H1 (cell line): ENCODE measurements around the gene SMIM17. TPM values are rescaled to one million over a fixed set of nuclear protein-coding genes. Genes with fewer than 3 reads are reported as not detected.

Experiments used
- JUND ChIP-seq: IDR thresholded peaks from 2 replicates; pipeline ENCODE4 v1.6.1; 2011; ENCODE audit warnings: mild to moderate bottlenecking, improper control_type of control experiment, low read length
- RNF2 ChIP-seq: fragments of 200-900, 300-1000 bp; sonication (generic); IDR thresholded peaks from 2 replicates; pipeline ENCODE4 v1.7.1; 2016; ENCODE audit warnings: borderline replicate concordance, low read depth, mild to moderate bottlenecking, antibody characterized with exemption, low read length; ENCODE audit not compliant: poor library complexity, severe bottlenecking; ENCODE audit errors: missing control alignments
- SP4 ChIP-seq: IDR thresholded peaks from 2 replicates; pipeline ENCODE4 v1.6.1; 2012; ENCODE audit warnings: low read length, inconsistent platforms
- TAF1 ChIP-seq: IDR thresholded peaks from 2 replicates; pipeline ENCODE4 v1.6.1; 2011; ENCODE audit warnings: mild to moderate bottlenecking, low read depth, low read length
- polyA plus RNA-seq, 7 experiments: library from polyadenylated mRNA; depleted of rRNA in 3 of 7; stranded (reverse) in 5 of 7; unstranded in 2 of 7; fragments of >200 nt in 5 of 7; fragments of 200-250 nt in 2 of 7; gene quantifications; 1 replicate in 5 of 7; 2 replicates in 1 of 7; 4 replicates in 1 of 7; pipeline versions ENCODE4 v1.2.1 to v1.2.3, GENCODE V29; 2011 to 2013; ENCODE audit warnings: missing spikeins in 2 of 7, mixed read lengths in 2 of 7
- total RNA-seq: library from RNA; stranded (reverse); fragmentation: NEBNext Ultra II Directional; extraction: Animal tissue kit (Norgen Biotek cat#: 25700); gene quantifications from 2 replicates; pipeline ENCODE4 v1.2.1, GENCODE V29; 2021

SMIM17 gene
- total and polyA plus RNA-seq, 2 of the 8 experiments (the other 6 are each of a cell fraction or from before 2014, with no cell fraction given): 0.06 TPM; not detected in 1

DNA sequence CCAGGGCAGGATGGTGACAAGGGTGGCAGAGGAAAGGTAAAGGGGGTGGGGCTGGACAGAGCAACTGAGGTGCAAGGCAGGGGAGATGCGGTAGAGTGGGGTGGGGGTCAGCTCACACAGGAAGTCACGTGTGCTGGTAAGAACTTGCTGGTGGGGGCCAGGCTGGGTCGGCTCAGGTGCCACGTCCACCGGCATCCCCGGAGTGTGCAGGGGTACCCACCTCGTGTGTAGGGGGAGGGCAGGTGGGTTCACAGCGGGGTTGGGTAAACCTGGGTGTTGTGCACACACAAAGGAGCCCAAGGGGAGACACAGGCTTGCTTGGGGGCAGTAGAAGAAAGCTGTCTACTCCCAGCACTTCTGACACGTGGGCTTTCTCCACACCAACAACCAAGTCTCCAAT, 25.7 kb downstream of the SMIM17 start (continued):
- TF ChIP-seq RNF2 (no peak), TAF1 (no peak), JUND (no peak), SP4 (no peak)
